Testis (tissue), 3 donors: Measurements from ENCODE around the gene E2F2. TPM values are rescaled to one million over a fixed set of nuclear protein-coding genes. Genes with fewer than 3 reads are reported as not detected.
"Not testable (repeated sequence)": the region's sequence is repeated elsewhere in the genome, so short reads cannot be mapped to it uniquely, and the experiment has no call there.

Experiments
- DNase-seq: peaks from one replicate; pipeline ENCODE4 v3.0.0-alpha.2; 2019
- H3K27ac ChIP-seq, 2 donors: fragments of 200-600 bp; sonication (generic); one replicate each; pipeline ENCODE4 v1.5.1; 2019
- H3K27me3 ChIP-seq: fragments of 200-600 bp; sonication (generic); one replicate; pipeline ENCODE4 v1.5.1; 2019
- H3K36me3 ChIP-seq: fragments of 200-600 bp; sonication (generic); one replicate; pipeline ENCODE4 v1.5.1; 2017; ENCODE audit warnings: low read depth; ENCODE audit errors: missing control alignments
- H3K4me1 ChIP-seq: fragments of 200-600 bp; sonication (generic); one replicate; pipeline ENCODE4 v1.5.1; 2019
- H3K4me3 ChIP-seq, 2 donors: fragments of 200-600 bp; sonication (generic); one replicate each; pipeline ENCODE4 v1.5.1; 2017 to 2019
- H3K9me3 ChIP-seq: fragments of 200-600 bp; sonication (generic); one replicate; pipeline ENCODE4 v1.5.1; 2017
- CTCF ChIP-seq, 3 experiments: fragments of 450-650 bp in 2 of 3; fragments of 200-600 bp in 1 of 3; sonication (generic) in 1 of 3; IDR thresholded peaks; one replicate each; pipeline ENCODE4 v1.5.1; 2016 to 2019; ENCODE audit warnings: antibody characterized with exemption in 3 of 3, mild to moderate bottlenecking in 2 of 3, moderate library complexity in 1 of 3
- POLR2A ChIP-seq: fragments of 450-650 bp; IDR thresholded peaks from one replicate; pipeline ENCODE4 v1.6.1; 2017; ENCODE audit warnings: antibody characterized with exemption, mild to moderate bottlenecking, moderate library complexity
- WGBS, 2 donors: methylation state at CpG; one replicate each; pipeline ENCODE4 v1.1.5; 2018; 5-methylcytosine and 5-hydroxymethylcytosine counted together
- intact Hi-C: fragments of 100-400 bp; cut with DNase I; formaldehyde crosslinking; loops from one replicate; pipeline ENCODE4 v1.15.1; 2023; ENCODE audit warnings: low total_unique reads
- polyA plus RNA-seq: library from polyadenylated mRNA; stranded (reverse); fragments of 350-450 nt; fragmentation: Illumina TruSeq; extraction: RNeasy Lipid Tissue Mini Kit (QIAGEN cat#74804); gene quantifications from one replicate; pipeline ENCODE4 v1.2.3, GENCODE V29; 2014; ENCODE audit warnings: low read depth, low replicate concordance; ENCODE audit not compliant: insufficient read depth
- total RNA-seq, 2 donors: library from RNA; depleted of rRNA; stranded (reverse); fragments of >200 nt; gene quantifications; one replicate each; pipeline ENCODE4 v1.2.3, GENCODE V29; 2016

Gene E2F2
- total and polyA plus RNA-seq, 3 donors from 2014 or later, result 4.2 to 6.6 (median 4.8) TPM

DNA sequence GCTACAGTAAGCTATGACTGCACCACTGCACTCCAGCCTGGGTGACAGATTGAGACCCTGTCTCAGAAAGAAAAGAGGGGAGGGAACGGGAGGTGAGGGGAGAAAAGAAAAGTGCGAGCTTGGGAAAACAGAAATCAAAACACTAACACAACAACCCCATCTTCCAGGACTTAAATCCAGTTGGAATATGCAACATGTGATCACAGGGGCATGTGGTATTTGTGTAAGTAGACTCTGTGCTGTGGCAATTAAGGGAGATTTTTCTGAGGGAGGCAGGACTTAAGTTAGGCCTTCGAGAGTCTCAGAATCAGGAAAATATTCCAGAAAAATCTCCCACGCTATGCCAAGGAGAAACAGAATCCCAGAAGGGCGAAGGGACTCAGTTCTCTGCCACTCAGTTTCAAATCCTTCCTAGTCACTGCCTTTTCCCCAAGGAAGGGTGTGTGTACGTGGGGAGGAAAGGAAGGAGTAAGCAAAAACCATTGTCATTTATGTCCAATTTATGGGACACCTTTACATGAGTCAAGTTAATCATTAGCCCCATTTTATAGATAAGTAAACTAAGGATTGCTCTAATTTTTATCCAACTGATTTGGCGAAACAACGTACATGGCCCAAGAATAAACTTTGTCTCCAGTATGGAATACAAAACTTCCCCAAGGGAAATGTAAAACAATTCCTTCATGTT, 16.0 kb upstream of the E2F2 start:
- intact Hi-C loops, result no loop called here
- no peak for DNase-seq
- no peak overlapping the region for H3K4me3 ChIP-seq
- 85 to 92% methylated on average over 8 of the region's 8 CpGs for WGBS, 2 donors
- H3K27ac ChIP-seq, result no peak overlapping the region
- no peaks in the 10 kb centered on the region for H3K9me3 ChIP-seq
- H3K27me3 ChIP-seq, result no peaks in the 10 kb centered on the region
- H3K4me1 ChIP-seq, result no peaks in the 10 kb centered on the region
- TF ChIP-seq POLR2A (no peak), CTCF (IDR thresholded peaks at IDR 0.05) (no peak)
- no peaks in the 10 kb centered on the region for H3K36me3 ChIP-seq

DNA sequence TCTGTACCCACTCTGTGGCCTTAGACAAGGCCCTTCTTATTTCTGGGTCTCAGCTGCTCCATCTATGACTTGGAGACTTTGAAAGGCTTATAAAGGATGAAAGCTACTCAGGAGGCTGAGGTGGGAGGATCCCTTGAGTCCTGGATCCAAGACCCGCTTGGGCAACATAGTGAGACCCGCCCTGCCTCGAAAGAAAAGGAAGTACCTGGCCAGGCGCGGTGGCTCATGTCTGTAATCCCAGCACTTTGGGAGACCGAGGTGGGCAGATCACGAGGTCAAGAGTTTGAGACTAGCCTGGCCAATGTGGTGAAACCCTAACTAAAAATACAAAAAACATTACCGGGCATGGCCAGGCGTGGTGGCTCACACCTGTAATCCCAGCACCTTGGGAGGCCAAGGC, 14.8 kb upstream of the E2F2 start:
- intact Hi-C loops, result no loop called here
- Histone ChIP-seq H3K4me1 (no peaks in the 10 kb centered on the region), H3K27me3 (no peaks in the 10 kb centered on the region), H3K27ac (no peak overlapping the region), H3K36me3 (no peaks in the 10 kb centered on the region), H3K9me3 (no peaks in the 10 kb centered on the region), H3K4me3 (no peak overlapping the region)
- no peak for DNase-seq
- 92 to 93% methylated on average over 8 to 9 of the region's 9 CpGs for WGBS, 2 donors
- TF ChIP-seq CTCF (IDR thresholded peaks at IDR 0.05), result no peak
- TF ChIP-seq POLR2A, result no peak

DNA sequence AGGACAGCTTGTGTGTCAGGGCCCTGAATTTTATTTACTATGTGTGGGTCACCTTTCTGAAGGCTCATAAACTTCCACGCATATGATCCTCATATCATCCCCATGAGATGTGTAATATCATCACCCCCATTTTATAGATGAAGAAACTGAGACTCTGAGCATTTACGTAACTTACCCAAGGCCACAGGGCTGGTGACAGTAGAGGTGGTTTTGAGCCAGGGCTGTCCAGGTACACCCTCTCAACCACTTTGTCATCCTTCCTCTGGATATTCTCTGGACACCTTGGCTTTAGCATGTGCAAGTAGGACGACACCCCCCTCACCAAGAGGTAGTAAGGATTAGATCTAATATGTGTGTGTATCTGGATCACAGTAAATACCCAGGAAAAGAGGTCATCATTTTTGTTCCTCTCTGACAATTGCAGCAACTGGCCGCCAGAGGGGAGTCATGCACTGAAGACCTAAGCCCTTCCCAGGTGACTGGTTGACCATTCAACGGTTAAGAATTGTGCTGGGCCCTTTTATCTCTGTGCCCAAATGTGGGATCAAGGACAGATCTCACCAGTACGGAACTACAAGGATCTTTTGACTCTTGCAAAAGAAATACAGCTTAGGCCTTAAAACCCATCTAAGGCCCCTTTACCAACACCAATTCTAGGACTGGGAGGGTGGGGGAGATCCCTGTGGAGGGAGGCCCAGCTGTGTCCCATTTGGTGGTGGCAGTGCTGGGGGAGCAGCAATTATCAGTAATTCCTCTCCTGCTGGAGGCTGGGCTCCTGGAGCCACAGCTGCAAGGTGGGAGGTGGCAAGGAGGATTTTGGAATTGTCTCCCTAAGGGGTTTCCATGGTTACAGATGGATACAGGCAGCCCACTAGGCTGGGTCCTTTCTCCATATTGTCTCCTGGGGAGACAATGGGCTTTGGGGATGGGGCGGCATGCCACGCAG, 13.7 kb upstream of the E2F2 start:
- peak; percentile 85 to 97 (median 95) for TF ChIP-seq CTCF (IDR thresholded peaks at IDR 0.05)
- no peak for TF ChIP-seq POLR2A
- Histone ChIP-seq H3K4me3 (no peak overlapping the region), H3K9me3 (no peaks in the 10 kb centered on the region), H3K27me3 (no peaks in the 10 kb centered on the region), H3K36me3 (no peaks in the 10 kb centered on the region), H3K27ac (no peak overlapping the region), H3K4me1 (peaks cover 2% of the 10 kb centered on the region)
- DNase-seq, result peak; percentile 82
- intact Hi-C loops, result loop anchor here (5.0 kb wide), 1 partner anchor 93 kb away; no protein-coding TSS in a partner anchor
- WGBS, 2 donors, result 41 to 49% methylated on average over 6 to 7 of the region's 8 CpGs

DNA sequence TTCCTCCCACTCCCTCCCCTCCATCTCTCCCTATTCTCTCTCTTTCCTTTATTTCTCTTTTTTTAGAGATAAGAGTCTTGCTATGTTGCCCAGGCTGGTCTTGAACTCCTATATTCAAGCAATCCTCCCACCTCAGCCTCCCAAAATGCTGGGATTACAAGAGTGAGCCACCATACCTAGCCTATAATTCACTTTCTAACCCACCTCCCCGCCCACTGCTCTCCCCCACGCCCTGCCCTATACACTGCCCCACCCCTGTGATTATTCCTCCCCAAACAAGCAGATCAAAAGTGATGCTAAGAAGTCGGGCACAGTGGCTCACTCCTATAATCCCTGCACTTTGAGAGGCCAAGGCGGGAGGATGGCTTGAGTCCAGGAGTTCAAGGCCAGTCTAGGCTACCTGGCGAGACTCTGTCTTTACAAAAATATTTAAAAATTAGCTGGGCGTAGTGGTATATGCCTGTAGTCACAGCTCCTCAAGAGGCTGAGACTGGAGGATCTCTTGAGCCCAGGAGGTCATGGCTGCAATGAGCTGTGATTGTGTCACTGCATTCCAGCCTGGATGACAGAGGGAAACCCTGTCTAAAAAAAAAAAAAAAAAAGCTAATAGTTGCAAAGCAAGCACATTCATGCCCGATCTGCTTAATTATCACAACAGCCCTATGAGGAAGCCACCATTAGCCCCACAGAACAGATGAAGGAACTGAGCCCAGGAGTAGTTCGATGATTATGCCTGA, 12.8 kb upstream of the E2F2 start:
- TF ChIP-seq POLR2A (no peak), CTCF (IDR thresholded peaks at IDR 0.05) (no peak)
- no peak for DNase-seq
- no peaks in the 10 kb centered on the region for H3K9me3 ChIP-seq
- intact Hi-C loops, result loop anchor here (5.0 kb wide), 1 partner anchor 93 kb away; no protein-coding TSS in a partner anchor
- H3K27me3 ChIP-seq, result no peaks in the 10 kb centered on the region
- H3K4me1 ChIP-seq, result peaks cover 6% of the 10 kb centered on the region
- no peak overlapping the region for H3K27ac ChIP-seq
- WGBS, 2 donors, result 69 to 75% methylated on average over 8 of the region's 8 CpGs
- H3K36me3 ChIP-seq, result no peaks in the 10 kb centered on the region
- H3K4me3 ChIP-seq, result no peak overlapping the region

DNA sequence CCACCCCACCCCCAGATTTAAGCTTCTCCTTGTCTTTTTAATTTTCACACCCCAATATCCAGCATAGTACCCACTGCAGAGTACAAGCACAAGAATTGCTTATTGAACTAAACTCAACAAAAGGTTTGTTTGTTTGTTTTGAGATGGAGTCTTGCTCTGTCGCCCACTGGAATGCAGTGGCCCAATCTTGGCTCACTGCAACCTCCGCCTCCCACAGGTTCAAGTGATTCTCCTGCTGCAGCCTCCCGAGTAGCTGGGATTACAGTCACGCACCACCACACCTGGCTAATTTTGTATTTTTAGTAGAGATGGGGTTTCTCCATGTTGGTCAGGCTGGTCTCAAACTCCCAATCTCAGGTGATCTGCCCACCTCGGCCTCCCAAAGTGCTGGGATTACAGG, 11.9 kb upstream of the E2F2 start:
- H3K9me3 ChIP-seq, H3K27ac ChIP-seq, H3K36me3 ChIP-seq, H3K4me3 ChIP-seq, H3K4me1 ChIP-seq, H3K27me3 ChIP-seq, DNase-seq: not testable (repeated sequence)
- intact Hi-C loops, result loop anchor here (5.0 kb wide), 1 partner anchor 94 kb away; no protein-coding TSS in a partner anchor
- 80 to 82% methylated on average over 5 of the region's 5 CpGs for WGBS, 2 donors
